GM23248 (cell line): Measurements from ENCODE around the gene COL4A4. TPM values are rescaled to one million over a fixed set of nuclear protein-coding genes. Genes with fewer than 3 reads are reported as not detected.

Experiments
- DNase-seq: peaks from one replicate; pipeline ENCODE4 v3.0.0-alpha.2; 2015
- H2AFZ ChIP-seq: fragments of 200-600 bp; sonication (generic); 2 replicates; pipeline ENCODE4 v1.6.1; 2016; ENCODE audit warnings: antibody characterized with exemption
- H3F3A ChIP-seq: fragments of 200-600 bp; sonication (generic); 2 replicates; pipeline ENCODE4 v1.6.1; 2016; ENCODE audit warnings: mild to moderate bottlenecking, antibody characterized with exemption, mixed run types; ENCODE audit not compliant: insufficient read depth
- H3K27ac ChIP-seq: fragments of 200-600 bp; sonication (generic); 2 replicates; pipeline ENCODE4 v1.5.1; 2016; ENCODE audit warnings: mild to moderate bottlenecking
- H3K27me3 ChIP-seq: fragments of 200-600 bp; sonication (generic); replicated peaks from 2 replicates; pipeline ENCODE4 v1.6.1; 2016; ENCODE audit warnings: mild to moderate bottlenecking; ENCODE audit not compliant: insufficient read depth
- H3K36me3 ChIP-seq: fragments of 200-600 bp; sonication (generic); 2 replicates; pipeline ENCODE4 v1.6.1; 2016; ENCODE audit warnings: low read depth, mild to moderate bottlenecking
- H3K4me1 ChIP-seq: fragments of 200-600 bp; sonication (generic); 2 replicates; pipeline ENCODE4 v1.6.1; 2016; ENCODE audit warnings: mild to moderate bottlenecking; ENCODE audit not compliant: insufficient read depth
- H3K4me2 ChIP-seq: fragments of 200-600 bp; sonication (generic); one replicate; pipeline ENCODE4 v1.6.1; 2016; ENCODE audit warnings: mild to moderate bottlenecking; ENCODE audit not compliant: unreplicated experiment
- H3K4me3 ChIP-seq: fragments of 200-600 bp; sonication (generic); 2 replicates; pipeline ENCODE4 v1.5.1; 2016; ENCODE audit warnings: mild to moderate bottlenecking
- H3K79me2 ChIP-seq: fragments of 200-600 bp; sonication (generic); 2 replicates; pipeline ENCODE4 v1.6.1; 2016; ENCODE audit warnings: mild to moderate bottlenecking; ENCODE audit not compliant: insufficient read depth
- H3K9ac ChIP-seq: fragments of 200-600 bp; sonication (generic); 2 replicates; pipeline ENCODE4 v1.6.1; 2016; ENCODE audit warnings: mild to moderate bottlenecking
- H3K9me2 ChIP-seq: fragments of 200-600 bp; sonication (generic); 2 replicates; pipeline ENCODE4 v1.6.1; 2016; ENCODE audit warnings: mixed run types, mild to moderate bottlenecking, moderate library complexity; ENCODE audit not compliant: insufficient read depth
- H3K9me3 ChIP-seq: fragments of 200-600 bp; sonication (generic); one replicate; pipeline ENCODE4 v1.6.1; 2017; ENCODE audit warnings: low read depth
- H4K20me1 ChIP-seq: fragments of 200-600 bp; sonication (generic); 2 replicates; pipeline ENCODE4 v1.6.0; 2016; ENCODE audit not compliant: insufficient read depth
- EZH2 ChIP-seq: fragments of 200-600 bp; sonication (generic); IDR thresholded peaks from 2 replicates; pipeline ENCODE4 v1.6.1; 2018; ENCODE audit warnings: antibody characterized with exemption, mild to moderate bottlenecking; ENCODE audit not compliant: insufficient read depth, poor library complexity, severe bottlenecking
- EZH2phosphoT487 ChIP-seq: fragments of 200-600 bp; sonication (generic); IDR thresholded peaks from 2 replicates; pipeline ENCODE4 v1.6.1; 2018; ENCODE audit warnings: antibody characterized with exemption, moderate library complexity, mild to moderate bottlenecking, low read depth; ENCODE audit not compliant: insufficient read depth
- WGBS, 2 experiments: methylation state at CpG; one replicate each; pipeline ENCODE4 v1.1.6; 2015 to 2017; ENCODE audit warnings: low lambda C conversion rate in 2 of 2, low coverage in 1 of 2; ENCODE audit errors: missing lambda C conversion rate in 2 of 2; 5-methylcytosine and 5-hydroxymethylcytosine counted together
- in situ Hi-C: fragments of 300-500 bp; cut with MboI; formaldehyde crosslinking; loops from 2 replicates; pipeline ENCODE4 v1.15.0; 2020
- polyA plus RNA-seq: library from polyadenylated mRNA; unstranded; fragments of >200 nt; fragmentation: Nextera tagmentation; extraction: Ambion mirVana; gene quantifications from 2 replicates; pipeline ENCODE4 v1.2.1, GENCODE V29; 2016
- total RNA-seq: library from RNA; depleted of rRNA; stranded (reverse); fragments of >200 nt; shearing (Covaris generic); gene quantifications from 2 replicates; pipeline ENCODE4 v1.2.3, GENCODE V29; 2014

Gene COL4A4
- total and polyA plus RNA-seq, 2 experiments from 2014 or later, result 0.36 to 0.76 TPM

DNA sequence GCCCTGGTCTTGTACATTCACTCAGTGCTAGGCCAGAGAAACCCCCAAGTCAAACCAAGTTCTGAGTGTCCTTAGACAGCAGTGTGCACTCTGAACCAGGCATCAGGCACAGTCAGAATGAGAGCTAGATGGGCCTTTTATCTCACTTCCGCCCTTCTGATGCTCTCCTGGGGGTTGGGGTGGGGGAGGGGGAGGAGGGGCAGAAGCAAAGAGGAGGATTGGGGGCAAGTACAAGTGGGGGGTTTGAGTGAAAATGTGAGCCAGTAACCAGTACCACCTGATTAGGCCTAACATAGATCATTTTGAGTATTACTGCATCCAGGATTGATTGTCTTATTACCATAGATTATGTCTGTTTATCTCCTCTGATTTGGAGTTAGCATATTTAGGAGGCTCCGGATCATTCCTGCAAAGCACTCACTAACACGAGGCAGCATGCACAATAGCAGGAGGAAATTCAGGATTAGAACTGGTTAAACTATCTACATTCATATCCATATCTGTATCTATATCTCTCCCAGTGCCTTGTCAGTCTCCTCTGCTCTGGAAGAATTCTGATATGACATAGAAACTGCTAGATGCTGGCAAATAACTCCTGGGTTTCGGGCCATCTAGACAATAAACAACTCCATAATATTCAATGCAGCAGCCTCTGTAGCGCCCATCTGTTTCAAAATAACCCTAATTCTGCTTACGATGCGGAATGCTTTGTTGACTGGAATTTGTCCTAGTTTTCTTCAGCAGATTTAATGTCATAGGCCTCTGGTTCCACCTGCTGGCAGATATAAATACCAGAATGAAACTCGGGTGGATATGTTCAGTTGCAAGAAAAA lies 179.0 kb downstream of the COL4A4 start:
- no peak overlapping the region for H3K4me3 ChIP-seq
- H3K4me1 ChIP-seq, result peaks cover 4% of the 10 kb centered on the region
- H2AFZ ChIP-seq, result peak overlapping the region; percentile 33; the same call in 1 of the 2 replicates
- H3K9me3 ChIP-seq, result no peaks in the 10 kb centered on the region
- H3K9me2 ChIP-seq, result no peaks in the 10 kb centered on the region
- H3K9ac ChIP-seq, result no peak overlapping the region
- peak; percentile 89 for DNase-seq
- no peaks in the 10 kb centered on the region for H3F3A ChIP-seq
- H3K27ac ChIP-seq, result no peak overlapping the region
- peak overlapping the region; percentile 24 for H3K4me2 ChIP-seq
- in situ Hi-C loops, result loop anchor here (5.0 to 25.0 kb wide), 2 partner anchors 1098 to 1308 kb away; no protein-coding TSS in a partner anchor
- WGBS, 2 experiments, result 6 to 8% methylated on average over 8 of the region's 8 CpGs
- H4K20me1 ChIP-seq, result no peaks in the 10 kb centered on the region
- no peaks in the 10 kb centered on the region for H3K27me3 ChIP-seq
- no peaks in the 10 kb centered on the region for H3K79me2 ChIP-seq
- TF ChIP-seq EZH2 (no peak), EZH2phosphoT487 (no peak)
- no peaks in the 10 kb centered on the region for H3K36me3 ChIP-seq

DNA sequence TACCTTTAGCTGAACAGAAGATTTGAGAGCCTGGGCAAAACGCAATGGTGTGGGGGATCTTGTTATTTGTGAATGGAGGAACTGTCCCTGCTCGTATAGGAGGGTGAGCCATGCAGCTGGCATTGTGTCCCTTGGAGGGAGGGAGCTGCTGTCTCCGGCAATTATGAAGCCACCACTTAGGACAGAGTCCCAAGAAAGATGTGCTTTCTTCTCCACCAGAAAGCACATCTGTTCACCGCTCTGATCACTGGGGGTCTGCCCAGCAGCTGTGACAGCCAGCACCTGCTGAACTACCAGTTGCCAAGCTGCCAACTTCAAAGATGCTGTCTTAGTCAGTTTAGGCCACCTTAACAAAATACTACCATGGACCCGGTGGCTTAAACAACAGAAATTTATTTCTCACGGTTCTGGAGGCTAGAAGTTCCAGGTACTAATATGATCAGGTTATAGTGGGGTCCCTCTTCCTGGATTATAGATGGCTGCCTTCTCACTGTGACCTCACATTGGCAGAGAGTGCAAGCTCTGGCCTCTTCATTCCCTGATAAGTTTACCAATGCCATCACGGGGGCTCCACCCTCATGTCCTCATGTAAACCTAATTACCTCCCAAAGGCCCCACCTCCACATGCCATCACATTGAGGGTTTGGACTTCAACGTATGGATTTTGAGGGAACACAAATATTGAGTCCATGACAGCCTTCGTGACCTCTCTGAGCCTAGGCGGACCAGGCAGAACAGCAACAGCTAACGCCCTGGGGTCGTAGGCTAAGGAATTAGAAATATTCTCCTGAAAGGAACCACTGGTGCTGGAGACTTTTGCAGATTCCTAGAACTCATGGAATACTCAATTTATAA lies 179.9 kb downstream of the COL4A4 start:
- no peak overlapping the region for H3K9ac ChIP-seq
- 82 to 86% methylated on average over 12 of the region's 12 CpGs for WGBS, 2 experiments
- no peaks in the 10 kb centered on the region for H3F3A ChIP-seq
- no peak for TF ChIP-seq EZH2phosphoT487
- TF ChIP-seq EZH2, result no peak
- in situ Hi-C loops, result loop anchor here (25.0 kb wide), 1 partner anchor 1097 kb away; no protein-coding TSS in a partner anchor
- no peaks in the 10 kb centered on the region for H4K20me1 ChIP-seq
- no peak for DNase-seq
- H3K9me3 ChIP-seq, result no peaks in the 10 kb centered on the region
- H3K79me2 ChIP-seq, result no peaks in the 10 kb centered on the region
- H3K9me2 ChIP-seq, result no peaks in the 10 kb centered on the region
- no peaks in the 10 kb centered on the region for H3K36me3 ChIP-seq
- no peak overlapping the region for H3K4me3 ChIP-seq
- H2AFZ ChIP-seq, result no peak overlapping the region
- no peaks in the 10 kb centered on the region for H3K27me3 ChIP-seq
- H3K27ac ChIP-seq, result no peak overlapping the region
- no peak overlapping the region for H3K4me2 ChIP-seq
- H3K4me1 ChIP-seq, result peaks cover 4% of the 10 kb centered on the region

DNA sequence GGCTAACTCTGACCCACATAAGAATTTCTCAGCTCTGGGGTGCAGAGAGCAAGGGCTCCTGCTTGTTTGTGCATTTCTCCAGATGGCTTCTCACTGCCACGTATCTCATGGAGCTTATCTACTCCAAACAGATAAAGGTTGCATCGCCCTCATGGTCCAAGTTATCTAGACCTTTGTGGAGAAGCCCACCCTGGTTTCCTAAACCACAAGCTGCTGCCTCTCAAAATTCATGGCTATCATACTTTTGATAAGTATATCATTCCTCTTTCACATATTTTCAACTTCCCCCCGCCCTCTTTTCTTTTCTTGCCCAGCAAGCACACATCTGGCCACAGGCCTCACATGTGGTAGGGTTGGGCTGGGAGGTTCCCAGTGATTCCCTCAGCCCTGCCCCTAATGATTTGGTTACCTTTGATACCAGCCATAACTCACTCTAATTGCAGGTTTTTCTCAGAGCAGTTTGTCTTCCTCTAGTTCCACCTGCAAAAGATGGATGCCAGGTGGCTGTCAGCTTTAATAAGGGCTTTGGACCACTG lies 182.1 kb downstream of the COL4A4 start:
- Histone ChIP-seq H4K20me1 (no peaks in the 10 kb centered on the region), H3K27me3 (no peaks in the 10 kb centered on the region), H3K9ac (no peak overlapping the region), H3K4me1 (peaks cover 13% of the 10 kb centered on the region), H3K4me2 (no peak overlapping the region), H3K27ac (no peak overlapping the region), H3K9me2 (no peaks in the 10 kb centered on the region), H3K36me3 (no peaks in the 10 kb centered on the region), H3K79me2 (no peaks in the 10 kb centered on the region), H3K9me3 (no peaks in the 10 kb centered on the region), H2AFZ (no peak overlapping the region), H3K4me3 (no peak overlapping the region), H3F3A (peaks cover 4% of the 10 kb centered on the region; the same call in 1 of the 2 replicates)
- no peak for DNase-seq
- WGBS, 2 experiments, result 94 to 98% methylated on average over 3 of the region's 3 CpGs
- in situ Hi-C loops, result loop anchor here (25.0 kb wide), 1 partner anchor 1095 kb away; no protein-coding TSS in a partner anchor
- no peak for TF ChIP-seq EZH2phosphoT487
- TF ChIP-seq EZH2, result no peak

DNA sequence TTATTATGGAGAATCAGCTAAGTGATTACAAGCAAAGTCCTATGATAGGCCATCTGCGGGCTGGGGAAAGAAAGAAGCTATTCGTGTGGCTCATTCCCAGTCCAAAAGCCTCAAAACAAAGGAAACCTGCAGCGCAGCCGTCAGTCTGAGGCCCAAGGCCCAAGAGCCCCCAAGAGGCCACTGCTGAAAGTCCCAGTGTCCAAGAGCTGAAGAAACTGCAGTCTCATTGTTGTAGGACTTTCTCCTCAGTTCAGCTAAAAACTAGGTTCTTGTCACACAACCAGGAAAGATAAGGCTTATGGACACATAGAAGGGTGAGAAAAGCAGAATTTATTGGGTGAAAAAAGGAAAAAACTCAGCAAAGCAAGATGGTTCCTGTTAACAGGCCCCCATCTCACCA lies 185.0 kb downstream of the COL4A4 start:
- no peaks in the 10 kb centered on the region for H3K36me3 ChIP-seq
- H3K9me2 ChIP-seq, result no peaks in the 10 kb centered on the region
- no peaks in the 10 kb centered on the region for H4K20me1 ChIP-seq
- H3K27me3 ChIP-seq, result no peaks in the 10 kb centered on the region
- in situ Hi-C loops, result loop anchor here (5.0 to 25.0 kb wide), 2 partner anchors 167 to 1092 kb away; no protein-coding TSS in a partner anchor
- H3K9me3 ChIP-seq, result no peaks in the 10 kb centered on the region
- H2AFZ ChIP-seq, result no peak overlapping the region
- peaks cover 9% of the 10 kb centered on the region for H3K4me1 ChIP-seq
- H3K4me2 ChIP-seq, result no peak overlapping the region
- H3K4me3 ChIP-seq, result no peak overlapping the region
- no peak for DNase-seq
- 91 to 94% methylated on average over 4 of the region's 4 CpGs for WGBS, 2 experiments
- H3K9ac ChIP-seq, result no peak overlapping the region
- no peak for TF ChIP-seq EZH2phosphoT487
- no peak for TF ChIP-seq EZH2
- H3K27ac ChIP-seq, result no peak overlapping the region
- no peaks in the 10 kb centered on the region for H3K79me2 ChIP-seq
- H3F3A ChIP-seq, result peaks cover 4% of the 10 kb centered on the region; the same call in 1 of the 2 replicates
